Bronchial epithelial cell (primary cell): ENCODE data around the gene C4orf50. TPM values are rescaled to one million over a fixed set of nuclear protein-coding genes. Genes with fewer than 3 reads are reported as not detected.
"Not testable (repeated sequence)": the region's sequence is repeated elsewhere in the genome, so short reads cannot be mapped to it uniquely, and the experiment has no call there.

Experiments used
- DNase-seq: peaks from one replicate; pipeline ENCODE4 v3.0.0-alpha.2; 2010; ENCODE audit warnings: low read depth
- FAIRE-seq: peaks from 2 replicates; lab custom pipeline; 2011; peaks lifted over from hg19 to GRCh38; lab: Jason Lieb, UNC
- H3K27me3 ChIP-seq: 2 replicates; pipeline ENCODE4 v1.5.1; 2011; ENCODE audit warnings: low read length; ENCODE audit not compliant: control insufficient read depth, insufficient read depth
- H3K36me3 ChIP-seq: 2 replicates; pipeline ENCODE4 v1.5.1; 2011; ENCODE audit warnings: low read length; ENCODE audit not compliant: control insufficient read depth, insufficient read depth
- H3K4me3 ChIP-seq: 2 replicates; pipeline ENCODE4 v1.5.1; 2011; ENCODE audit warnings: mild to moderate bottlenecking, low read depth, low read length, control low read depth
- CTCF ChIP-seq: IDR thresholded peaks from 2 replicates; pipeline ENCODE4 v1.5.1; 2011; ENCODE audit warnings: mild to moderate bottlenecking, moderate library complexity, low read length, control low read depth, inconsistent platforms; ENCODE audit not compliant: insufficient read depth, severe bottlenecking
- total RNA-seq: library from RNA; depleted of rRNA; stranded (reverse); fragments of >200 nt; gene quantifications from 2 replicates; pipeline ENCODE4 v1.2.1, GENCODE V29; 2014

Gene C4orf50
- total RNA-seq, 1 donor from 2014 or later, result not detected

DNA sequence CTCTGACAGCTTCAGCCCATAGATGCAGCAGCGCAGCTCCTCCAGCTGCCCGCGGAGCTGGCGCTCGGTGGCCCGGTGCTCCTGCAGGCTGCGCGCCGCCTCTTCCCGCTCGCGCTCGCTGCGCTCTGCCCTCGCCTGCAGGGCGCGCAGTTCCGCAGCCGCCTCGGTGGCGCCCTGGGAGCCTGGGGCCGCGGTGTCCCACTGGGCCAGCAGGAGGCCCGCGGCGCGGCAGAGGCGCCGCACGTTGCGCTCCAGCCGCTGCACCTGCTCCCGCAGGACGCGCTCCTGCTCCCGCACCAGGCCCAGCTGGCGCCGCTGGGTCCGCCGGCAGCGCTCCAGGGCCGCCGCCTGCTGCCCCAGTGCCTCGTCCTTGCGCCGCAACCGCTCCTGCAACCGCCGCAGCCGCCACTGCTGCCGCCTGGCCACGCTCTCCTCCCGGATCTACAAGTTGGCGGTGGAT is 10.1 kb downstream of the C4orf50 start:
- Histone ChIP-seq H3K27me3 (no peaks in the 10 kb centered on the region), H3K4me3 (no peak overlapping the region), H3K36me3 (no peaks in the 10 kb centered on the region)
- FAIRE-seq, result no peak
- no peak for DNase-seq
- TF ChIP-seq CTCF, result no peak

DNA sequence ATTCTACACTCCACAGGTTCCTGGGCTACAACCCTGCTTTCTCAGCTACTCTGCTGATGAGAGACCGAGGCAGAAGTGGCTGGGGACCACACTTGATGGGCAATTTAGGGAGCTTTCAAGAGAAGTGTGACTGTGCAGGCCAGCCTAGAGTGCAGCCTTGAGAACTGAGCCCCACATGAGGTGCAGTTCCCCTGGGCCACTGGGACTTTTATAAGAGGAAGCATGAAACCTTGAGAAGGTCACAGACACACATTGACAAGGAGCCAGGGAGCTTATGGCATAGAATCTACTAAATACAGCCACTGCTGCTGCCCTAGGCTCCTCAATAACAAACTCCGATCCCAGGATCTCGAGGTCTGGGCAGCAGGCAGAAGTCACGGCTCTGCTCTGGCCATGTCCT is 13.1 kb downstream of the C4orf50 start:
- Histone ChIP-seq H3K27me3 (no peaks in the 10 kb centered on the region), H3K36me3 (no peaks in the 10 kb centered on the region), H3K4me3 (no peak overlapping the region)
- DNase-seq, result no peak
- FAIRE-seq, result no peak
- no peak for TF ChIP-seq CTCF

DNA sequence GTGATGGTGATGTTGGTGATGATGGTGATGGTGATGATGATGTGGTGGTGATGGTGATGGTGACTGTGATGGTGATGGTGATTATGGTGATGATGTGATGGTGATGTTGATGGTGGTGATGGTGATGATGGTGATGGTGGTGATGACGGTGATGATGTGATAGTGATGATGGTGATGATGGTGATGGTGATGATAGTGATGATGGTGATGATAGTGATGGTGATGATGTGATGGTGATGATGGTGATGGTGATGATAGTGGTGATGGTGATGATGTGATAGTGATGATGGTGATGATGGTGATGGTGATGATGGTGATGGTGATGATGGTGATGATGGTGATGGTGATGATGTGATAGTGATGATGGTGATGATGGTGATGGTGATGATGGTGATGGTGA is 14.7 kb downstream of the C4orf50 start:
- not testable (repeated sequence) for DNase-seq, H3K4me3 ChIP-seq, H3K36me3 ChIP-seq, H3K27me3 ChIP-seq
- FAIRE-seq, result peak; percentile 93

- Histone ChIP-seq H3K36me3 (no peaks in the 10 kb centered on the region), H3K27me3 (no peaks in the 10 kb centered on the region), H3K4me3 (no peak overlapping the region)
- no peak for DNase-seq
- FAIRE-seq, result no peak
- TF ChIP-seq CTCF, result no peak
These were observed 15.3 kb downstream of the C4orf50 start for GRCh38 chr4:6002926-6003325.

GRCh38 chr4:6002492-6002833 is 15.8 kb downstream of the C4orf50 start:
- DNase-seq (no peak), FAIRE-seq (no peak)
- Histone ChIP-seq H3K4me3 (no peak overlapping the region), H3K27me3 (no peaks in the 10 kb centered on the region), H3K36me3 (no peaks in the 10 kb centered on the region)
- TF ChIP-seq CTCF, result no peak

DNA sequence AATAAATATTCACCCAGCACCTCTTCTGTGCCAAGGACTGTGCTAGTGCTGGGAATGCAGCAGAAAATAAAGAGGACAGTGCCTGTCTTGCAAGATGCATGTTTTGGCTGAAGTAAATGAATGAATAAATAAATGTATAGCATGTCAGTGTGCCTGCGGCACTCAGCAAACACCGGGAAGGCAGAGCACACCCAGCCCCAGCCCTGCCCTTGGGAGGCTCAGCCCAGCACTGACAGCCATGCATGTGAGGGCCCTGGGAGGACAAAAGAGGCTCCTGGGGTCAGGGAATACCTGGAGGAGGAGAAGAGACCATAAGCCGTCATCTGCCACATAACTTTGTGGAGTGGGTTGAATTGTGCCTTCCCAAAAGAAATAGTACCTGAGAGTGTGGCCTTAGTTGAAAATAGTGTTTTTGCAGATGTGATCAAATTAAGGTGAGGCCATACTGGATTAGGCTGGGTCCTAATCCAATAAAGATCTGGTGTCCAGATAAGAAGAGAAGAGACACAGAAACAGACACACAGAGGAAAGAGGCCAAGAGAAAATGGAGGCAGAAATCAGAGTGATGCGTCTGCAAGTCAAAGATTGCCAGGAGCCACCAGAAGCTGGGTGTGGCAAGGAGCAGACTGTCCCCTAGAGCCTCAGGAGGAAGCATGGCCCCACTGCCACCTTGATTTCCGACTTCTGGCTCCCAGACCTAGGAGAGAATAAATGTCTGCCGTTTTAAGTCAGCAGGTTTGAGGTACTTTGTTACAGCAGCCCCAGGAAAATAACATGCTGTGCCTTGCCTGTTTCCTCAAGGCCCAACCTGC is 16.3 kb downstream of the C4orf50 start:
- DNase-seq (no peak), FAIRE-seq (no peak)
- no peaks in the 10 kb centered on the region for H3K27me3 ChIP-seq
- H3K36me3 ChIP-seq, result no peaks in the 10 kb centered on the region
- no peak overlapping the region for H3K4me3 ChIP-seq
- TF ChIP-seq CTCF, result no peak
